K562 (cell line): ENCODE measurements around the gene DGCR6L. TPM values are rescaled to one million over a fixed set of nuclear protein-coding genes. Genes with fewer than 3 reads are reported as not detected.

Experiments used
- AFF1 ChIP-seq, 2 experiments: fragments of 450-650 bp; IDR thresholded peaks; 2 replicates each; pipeline ENCODE4 v1.6.1; 2018; ENCODE audit warnings: mild to moderate bottlenecking in 2 of 2, low read depth in 1 of 2; ENCODE audit not compliant: partially characterized antibody in 2 of 2
- BRF1 ChIP-seq: IDR thresholded peaks from 3 replicates; pipeline ENCODE4 v1.6.1; 2011; ENCODE audit warnings: borderline replicate concordance, mild to moderate bottlenecking; ENCODE audit not compliant: insufficient read length; ENCODE audit errors: extremely low read depth
- HOMEZ ChIP-seq: fragments of 250-450 bp; sonication (Bioruptor Pico); IDR thresholded peaks from 2 replicates; pipeline ENCODE4 v1.4.0; 2020; ENCODE audit warnings: mild to moderate bottlenecking, moderate library complexity
- ID3 ChIP-seq, 2 experiments: fragments of 250-450 bp in 1 of 2; fragments of 450-650 bp in 1 of 2; sonication (Bioruptor Pico) in 1 of 2; IDR thresholded peaks; 2 replicates each; pipeline versions ENCODE4 v1.6.1 to v1.8.0; 2016 to 2021; ENCODE audit warnings: mild to moderate bottlenecking in 2 of 2, moderate library complexity in 2 of 2, missing compliant biosample characterization in 1 of 2, missing genetic modification characterization in 1 of 2
- KLF16 ChIP-seq: IDR thresholded peaks from 2 replicates; pipeline ENCODE4 v1.6.1; 2016; ENCODE audit warnings: antibody characterized with exemption
- NR3C1 ChIP-seq: sonication (generic); formaldehyde crosslinking; IDR thresholded peaks from 2 replicates; pipeline ENCODE4 v1.8.1; 2022; ENCODE audit warnings: missing genetic modification reagents
- RBM14 ChIP-seq: fragments of 200-400 bp; formaldehyde crosslinking; IDR thresholded peaks from 2 replicates; pipeline ENCODE4 v1.6.1; 2018; ENCODE audit warnings: low read depth, mild to moderate bottlenecking, low read length, moderate library complexity, borderline replicate concordance; ENCODE audit not compliant: insufficient read depth
- TCFL5 ChIP-seq: fragments of 250-450 bp; sonication (Bioruptor Pico); conservative IDR thresholded peaks from 2 replicates; pipeline ENCODE4 v1.6.1; 2021; ENCODE audit warnings: mild to moderate bottlenecking, moderate library complexity, matching md5 sums
- THAP12 ChIP-seq: fragments of 250-450 bp; sonication (Bioruptor Pico); IDR thresholded peaks from 2 replicates; pipeline ENCODE4 v1.9.0; 2021; ENCODE audit warnings: mild to moderate bottlenecking, inconsistent platforms
- THRA ChIP-seq: fragments of 450-650 bp; IDR thresholded peaks from 2 replicates; pipeline ENCODE4 v1.6.1; 2017; ENCODE audit warnings: mild to moderate bottlenecking, moderate library complexity
- ZNF133 ChIP-seq: fragments of 250-450 bp; sonication (Bioruptor Pico); IDR thresholded peaks from 2 replicates; pipeline ENCODE4 v1.4.0; 2020; ENCODE audit warnings: mild to moderate bottlenecking
- ZNF24 ChIP-seq: fragments of 450-650 bp; IDR thresholded peaks from 2 replicates; pipeline ENCODE4 v1.6.1; 2016
- ZSCAN29 ChIP-seq: fragments of 450-650 bp; IDR thresholded peaks from 2 replicates; pipeline ENCODE4 v1.6.1; 2017
- ZSCAN32 ChIP-seq: fragments of 450-650 bp; formaldehyde crosslinking; IDR thresholded peaks from 2 replicates; pipeline ENCODE4 v1.4.0; 2020; ENCODE audit warnings: mild to moderate bottlenecking, moderate library complexity
- polyA plus RNA-seq, 8 experiments: library from polyadenylated mRNA; depleted of rRNA in 4 of 8; stranded (reverse) in 5 of 8; unstranded in 3 of 8; fragments of >200 nt; fragmentation: Nextera tagmentation in 2 of 8; fragmentation: Illumina TruSeq in 1 of 8; extraction: Ambion mirVana in 2 of 8; extraction: Trizol in 1 of 8; gene quantifications; 2 replicates each; pipeline versions ENCODE4 v1.2.1 to v1.2.3, GENCODE V29; 2011 to 2014; ENCODE audit warnings: inconsistent platforms in 1 of 8, missing spikeins in 1 of 8
- total RNA-seq, 7 experiments: library from RNA; depleted of rRNA in 6 of 7; stranded (reverse); fragments of >200 nt in 6 of 7; fragmentation: Illumina TruSeq in 2 of 7; extraction: Trizol in 2 of 7; gene quantifications; 2 replicates each; pipeline versions ENCODE4 v1.2.1 to v1.2.3, GENCODE V29; 2011 to 2021; ENCODE audit warnings: low replicate concordance in 1 of 7

DGCR6L gene
- total and polyA plus RNA-seq, 9 of the 15 experiments (the other 6 are each of a cell fraction or from before 2014, with no cell fraction given) = 3.6 to 151 (median 51.0) TPM

GRCh38 chr22:20319745-20320658 is at the start of gene DGCR6L (continued):
- peak; percentile 80 for TF ChIP-seq HOMEZ
- no peak for TF ChIP-seq ZSCAN29
- TF ChIP-seq BRF1 = no peak
- peak; percentile 99; the same call in 1 of the 2 replicates for TF ChIP-seq RBM14
- TF ChIP-seq ID3 (CRISPR knock-in tag; IDR thresholded peaks at IDR 0.05) = no peak
- TF ChIP-seq ID3 (tag; IDR thresholded peaks at IDR 0.05) = 0 out of 2 replicates have a peak, but pooled peaks have one; percentile 82
- peak; percentile 97 for TF ChIP-seq THAP12 (CRISPR knock-in tag)
- TF ChIP-seq ZNF133 = peak; percentile 83; the same call in 1 of the 2 replicates
- TF ChIP-seq THRA = no peak
- TF ChIP-seq ZSCAN32 (CRISPR knock-in tag) = peak; percentile 71; the same call in 1 of the 2 replicates
- TF ChIP-seq TCFL5 (CRISPR knock-in tag) = no peak; the same call in 1 of the 2 replicates
- peak; percentile 80; the same call in 1 of the 2 replicates for TF ChIP-seq NR3C1
- TF ChIP-seq AFF1 (IDR thresholded peaks at IDR 0.05; ENCODE audit: low read depth in 1 of 2, partially characterized antibody in 2 of 2) = peak in 1 of 2 experiments; percentile 29
- 0 out of 2 replicates have a peak, but pooled peaks have one; percentile 44 for TF ChIP-seq KLF16
- TF ChIP-seq ZNF24 = no peak; the same call in 1 of the 2 replicates
